Ramos (cell line): Measurements from ENCODE around the gene GAL.

Experiments
- in situ Hi-C: fragments of 300-500 bp; cut with MboI; formaldehyde crosslinking; loops from one replicate; pipeline ENCODE4 v1.14.3; 2022; ENCODE audit warnings: low sequenced_read_pairs; ENCODE audit not compliant: unreplicated experiment

GAL gene

GRCh38 chr11:68695531-68695930 lies 11.2 kb downstream of the GAL start:
- in situ Hi-C loops: no loop called here

DNA sequence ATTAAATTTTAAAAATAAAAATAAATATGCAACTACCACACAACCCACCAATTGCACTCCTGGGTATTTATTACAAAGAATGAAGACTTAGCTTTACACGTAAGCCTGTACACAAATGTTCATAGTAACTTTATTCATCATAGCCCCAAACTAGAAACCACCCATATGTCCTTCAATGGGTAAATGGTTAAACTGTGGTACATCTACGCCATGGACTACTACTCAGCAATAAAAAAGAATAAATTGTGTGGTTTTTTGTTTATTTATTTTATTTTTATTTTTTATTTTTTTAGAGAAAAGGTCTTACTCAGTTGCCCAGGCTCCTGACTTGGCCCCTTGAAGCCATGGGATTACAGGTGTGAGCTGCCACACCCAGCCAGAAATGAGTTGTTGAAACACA lies 14.6 kb downstream of the GAL start:
- in situ Hi-C loops: no loop called here

- in situ Hi-C loops: no loop called here
These were observed 20.5 kb downstream of the GAL start for GRCh38 chr11:68704887-68705286.

DNA sequence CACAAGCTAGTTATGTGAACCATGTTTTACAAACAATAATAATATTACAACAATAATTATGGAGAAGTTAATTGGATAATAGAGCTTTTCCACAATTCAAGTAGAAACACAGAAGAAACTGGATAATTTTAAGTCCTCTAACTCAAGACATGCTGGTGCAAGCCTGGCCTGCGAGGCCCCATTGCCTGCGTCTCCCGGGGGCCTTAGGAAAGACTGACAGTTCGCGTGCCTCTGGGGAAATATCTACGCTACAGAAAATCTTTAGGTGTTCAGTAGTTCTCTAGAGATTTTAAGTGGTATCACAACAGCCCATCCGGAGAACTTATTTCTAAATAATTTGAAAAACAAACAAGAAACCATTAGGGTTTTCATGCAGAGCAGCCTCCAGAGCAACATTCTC lies 23.2 kb downstream of the GAL start:
- in situ Hi-C loops: no loop called here

DNA sequence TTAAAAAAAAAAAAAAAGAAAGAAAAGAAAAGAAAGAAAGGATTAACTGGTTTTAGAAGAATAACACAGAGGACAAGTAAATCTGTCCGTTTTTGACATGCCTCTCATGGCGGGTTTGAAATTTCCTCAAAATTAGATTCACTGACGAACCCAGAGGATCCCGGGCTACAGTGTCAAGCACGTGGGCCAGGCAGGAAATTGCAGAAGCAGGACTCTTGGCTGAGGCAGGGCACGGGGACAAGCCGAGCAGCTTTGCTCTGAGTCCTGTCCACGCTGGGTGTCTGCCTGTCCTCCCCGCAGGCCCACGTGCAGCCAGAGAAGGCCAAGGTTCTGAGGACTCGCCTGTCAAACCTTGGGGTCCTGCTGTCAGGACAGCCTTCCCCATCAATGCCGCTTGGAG lies 24.7 kb downstream of the GAL start:
- in situ Hi-C loops: no loop called here

- in situ Hi-C loops: no loop called here
These were observed 26.1 kb downstream of the GAL start for GRCh38 chr11:68710409-68710808.

DNA sequence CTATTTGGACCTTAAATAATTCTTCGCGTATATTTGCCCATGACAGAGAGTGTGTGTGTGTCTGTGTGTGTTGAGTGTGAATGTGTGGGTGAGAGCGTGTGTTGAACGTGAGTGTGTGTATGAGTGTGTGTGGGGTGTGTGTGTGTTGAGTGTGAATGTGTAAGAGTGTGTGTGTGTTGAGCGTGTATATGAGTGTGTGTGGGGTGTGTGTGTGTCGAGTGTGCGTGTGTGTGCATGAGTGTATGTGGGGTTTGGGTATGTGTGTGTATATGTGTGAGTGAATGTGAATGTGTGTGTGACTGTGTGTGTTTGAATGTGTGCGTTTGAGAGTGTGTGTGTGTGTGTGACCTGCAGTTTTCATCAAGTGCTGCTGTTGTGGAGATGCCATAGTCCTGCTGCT lies 26.8 kb downstream of the GAL start:
- in situ Hi-C loops: no loop called here

- in situ Hi-C loops: no loop called here
These were observed 29.9 kb downstream of the GAL start for GRCh38 chr11:68714060-68714856.

GRCh38 chr11:68715456-68716122 lies 31.2 kb downstream of the GAL start:
- in situ Hi-C loops: no loop called here

- in situ Hi-C loops: no loop called here
These were observed 36.7 kb downstream of the GAL start for GRCh38 chr11:68721075-68721474.

GRCh38 chr11:68722143-68722542 lies 37.8 kb downstream of the GAL start:
- in situ Hi-C loops: no loop called here

DNA sequence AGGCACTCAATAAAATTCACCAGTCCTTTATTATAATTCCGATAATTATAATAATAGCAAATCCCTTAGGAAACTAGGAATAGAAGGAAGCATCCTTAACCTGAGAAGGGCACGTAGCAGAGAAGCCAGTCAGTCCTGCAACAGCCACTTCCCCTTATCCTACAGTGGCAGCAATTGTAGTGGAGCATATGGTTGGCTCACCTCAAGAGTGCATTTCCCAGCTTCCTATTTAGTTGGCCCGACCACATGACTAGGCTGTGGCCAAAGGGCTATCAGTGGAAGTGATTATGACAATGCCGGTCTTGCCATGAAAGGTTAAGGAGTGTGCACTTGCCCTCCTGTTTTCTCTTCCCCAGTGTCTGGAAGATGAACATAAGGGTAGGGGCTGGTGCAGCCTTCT lies 39.9 kb downstream of the GAL start:
- in situ Hi-C loops: no loop called here

DNA sequence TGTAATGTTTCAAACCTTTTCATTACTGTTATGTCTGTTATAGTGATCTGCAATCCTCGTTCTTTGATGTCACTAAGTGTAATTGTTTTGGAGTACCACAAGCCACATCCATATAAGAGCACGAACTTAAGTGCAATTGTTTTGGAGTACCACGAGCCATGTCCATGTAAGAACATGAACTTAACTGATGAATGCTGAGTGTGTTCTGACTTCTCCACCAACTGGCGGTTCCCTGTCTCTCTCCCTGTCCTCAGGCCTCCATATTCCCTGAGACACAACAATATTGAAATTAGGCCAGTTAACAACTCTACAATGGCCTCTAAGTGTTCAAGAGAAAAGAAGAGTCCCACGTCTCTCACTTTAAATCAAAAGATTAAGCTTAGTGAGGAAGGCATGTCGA lies 43.4 kb downstream of the GAL start:
- in situ Hi-C loops: no loop called here

GRCh38 chr11:68734111-68734510 lies 49.8 kb downstream of the GAL start:
- in situ Hi-C loops: no loop called here

- in situ Hi-C loops: no loop called here
These were observed 50.8 kb downstream of the GAL start for GRCh38 chr11:68735125-68735524.

DNA sequence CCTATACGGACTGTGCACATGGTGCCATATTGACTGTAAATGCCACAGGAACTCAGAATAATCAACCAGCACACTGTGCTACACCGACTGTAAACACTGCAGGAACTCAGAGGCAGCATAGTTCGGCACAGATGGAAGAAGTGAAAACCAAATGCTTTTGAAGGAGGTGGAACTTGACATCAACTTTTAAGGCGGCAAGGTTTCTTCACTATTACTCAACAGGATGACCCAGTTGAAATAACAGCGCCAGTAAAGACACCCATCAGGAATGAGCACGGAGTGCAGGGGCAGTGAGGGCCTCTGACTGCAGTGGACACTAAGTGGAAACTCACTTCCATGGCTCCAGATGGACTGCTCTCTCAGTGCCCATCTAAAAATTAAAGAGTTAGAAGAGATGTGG lies 51.3 kb downstream of the GAL start:
- in situ Hi-C loops: no loop called here
